HG02678 (cell line): ENCODE results near the gene ST6GALNAC2.
"Not testable (repeated sequence)": the region's sequence is repeated elsewhere in the genome, so short reads cannot be mapped to it uniquely, and the experiment has no call there.

Experiments
- ATAC-seq: cut with Tn5 transposase; IDR thresholded peaks from one replicate; pipeline ENCODE4 v1.9.1; 2021; ENCODE audit warnings: mild to moderate bottlenecking, moderate library complexity; ENCODE audit not compliant: unreplicated experiment

ST6GALNAC2 gene

GRCh38 chr17:76572201-76572910 lies 13.3 kb downstream of the ST6GALNAC2 start:
- ATAC-seq = no peak

- no peak for ATAC-seq
Observed at GRCh38 chr17:76570877-76571471, 14.7 kb downstream of the ST6GALNAC2 start.

- no peak for ATAC-seq
Observed at GRCh38 chr17:76570457-76570856, 15.2 kb downstream of the ST6GALNAC2 start.

GRCh38 chr17:76569607-76570279 lies 15.9 kb downstream of the ST6GALNAC2 start:
- ATAC-seq = no peak

GRCh38 chr17:76568811-76569221 lies 16.8 kb downstream of the ST6GALNAC2 start:
- no peak for ATAC-seq

- no peak for ATAC-seq
Observed at GRCh38 chr17:76567634-76568432, 17.8 kb downstream of the ST6GALNAC2 start.

- ATAC-seq = no peak
Observed at GRCh38 chr17:76566988-76567431, 18.6 kb downstream of the ST6GALNAC2 start.

- ATAC-seq = no peak
Observed at GRCh38 chr17:76566613-76566943, 19.1 kb downstream of the ST6GALNAC2 start.

- ATAC-seq = no peak
Observed at GRCh38 chr17:76565728-76566612, 19.7 kb downstream of the ST6GALNAC2 start.

- ATAC-seq = not testable (repeated sequence)
Observed at GRCh38 chr17:76564991-76565727, 20.5 kb downstream of the ST6GALNAC2 start.

GRCh38 chr17:76563359-76563758 lies 22.3 kb downstream of the ST6GALNAC2 start:
- not testable (repeated sequence) for ATAC-seq

GRCh38 chr17:76562734-76563148 lies 22.9 kb downstream of the ST6GALNAC2 start:
- ATAC-seq = no peak

- ATAC-seq = no peak
Observed at GRCh38 chr17:76561799-76562268, 23.8 kb downstream of the ST6GALNAC2 start.

- no peak for ATAC-seq
Observed at GRCh38 chr17:76561332-76561731, 24.3 kb downstream of the ST6GALNAC2 start.

- ATAC-seq = no peak
Observed at GRCh38 chr17:76560877-76561221, 24.8 kb downstream of the ST6GALNAC2 start.

GRCh38 chr17:76560036-76560876 lies 25.4 kb downstream of the ST6GALNAC2 start:
- ATAC-seq = no peak

- ATAC-seq = not testable (repeated sequence)
Observed at GRCh38 chr17:76559460-76559859, 26.2 kb downstream of the ST6GALNAC2 start.

GRCh38 chr17:76558198-76559095 lies 27.2 kb downstream of the ST6GALNAC2 start:
- no peak for ATAC-seq
